CD4-positive, alpha-beta T cell treated with Interleukin-17A for 4 hours (primary cell): ENCODE results near the gene MYO1D.

ENCODE experiments used
- DNase-seq: peaks from one replicate; pipeline ENCODE4 v3.0.0-alpha.2; 2020; ENCODE audit warnings: mixed read lengths

MYO1D gene

DNA sequence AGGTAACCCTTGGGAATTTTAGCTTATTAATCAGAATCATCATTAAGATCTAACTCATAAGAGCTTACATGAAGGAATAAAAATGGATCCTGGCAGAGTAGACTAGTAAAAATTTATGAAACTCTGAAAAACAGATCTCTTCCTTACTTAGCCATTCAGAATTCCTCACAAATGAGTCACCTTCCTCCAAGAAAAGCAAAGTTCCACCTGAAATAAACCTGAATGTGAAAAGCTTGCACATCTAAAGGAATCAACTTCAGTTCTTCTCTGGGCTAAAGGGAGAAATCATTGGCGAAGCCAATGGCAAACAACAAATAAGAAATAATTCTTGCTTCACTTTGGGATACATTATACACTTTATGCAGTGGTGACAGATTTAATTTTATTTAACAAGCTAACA lies 22.7 kb downstream of the MYO1D start:
- DNase-seq: no peak

DNA sequence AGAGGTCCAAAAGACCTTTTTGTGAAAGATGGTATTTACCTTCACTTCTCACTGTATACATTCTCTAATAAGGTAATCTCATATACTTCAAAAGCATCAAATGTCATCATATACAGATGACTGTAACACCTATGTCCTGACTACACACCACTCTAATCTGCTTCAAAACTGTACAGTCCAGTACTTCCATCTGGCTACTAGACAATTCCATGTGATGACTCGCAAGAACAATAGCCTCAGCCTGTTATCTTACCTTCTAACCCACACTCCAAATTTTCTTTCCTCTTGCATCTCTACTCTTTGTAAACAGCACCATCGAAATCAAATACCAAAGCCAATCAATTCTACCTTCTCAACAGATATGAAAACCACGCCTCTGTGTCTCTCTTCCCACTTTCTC lies 24.1 kb downstream of the MYO1D start:
- no peak for DNase-seq

GRCh38 chr17:32849879-32850278 lies 27.0 kb downstream of the MYO1D start:
- no peak for DNase-seq

- DNase-seq: no peak
Measured at GRCh38 chr17:32847977-32848376, 28.9 kb downstream of the MYO1D start.

DNA sequence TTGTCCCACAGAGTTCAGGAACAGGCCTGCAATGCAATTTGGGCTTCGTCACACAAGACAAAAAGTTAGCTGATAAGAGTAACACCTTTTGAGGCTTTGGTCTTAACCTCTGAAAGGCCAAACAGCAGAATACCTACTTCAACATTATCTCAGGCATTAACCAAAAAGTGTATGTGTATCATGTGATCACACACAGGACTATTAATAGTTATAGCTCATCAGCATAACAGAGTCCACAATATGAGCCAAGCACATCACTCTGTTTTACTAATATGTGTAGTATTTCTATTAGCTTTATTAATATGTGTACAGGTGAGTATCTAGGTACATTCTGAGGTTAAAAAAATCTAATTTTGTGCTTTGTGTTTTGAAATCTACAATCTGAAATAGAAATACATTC lies 30.8 kb downstream of the MYO1D start:
- DNase-seq: no peak

GRCh38 chr17:32840241-32840640 lies 36.7 kb downstream of the MYO1D start:
- DNase-seq: no peak

DNA sequence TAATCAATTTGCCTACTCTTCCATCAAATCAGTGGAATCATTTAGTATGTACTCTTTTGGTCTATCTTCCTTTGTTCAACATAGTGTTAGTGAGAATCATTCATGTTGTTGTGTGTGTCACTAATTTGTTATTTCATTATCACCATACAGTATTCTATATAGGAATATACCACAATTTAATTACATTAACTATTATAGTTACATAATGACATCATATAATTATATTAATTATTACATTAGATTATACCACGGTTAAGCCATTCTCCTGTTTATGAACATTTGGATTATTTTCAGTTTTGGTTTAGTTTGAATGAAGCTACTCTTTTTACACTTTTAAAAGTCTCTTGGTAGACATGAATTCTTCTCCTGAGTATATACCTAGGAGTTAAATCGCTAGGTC lies 40.4 kb downstream of the MYO1D start:
- no peak for DNase-seq

GRCh38 chr17:32835291-32835761 lies 41.6 kb downstream of the MYO1D start:
- DNase-seq: no peak

DNA sequence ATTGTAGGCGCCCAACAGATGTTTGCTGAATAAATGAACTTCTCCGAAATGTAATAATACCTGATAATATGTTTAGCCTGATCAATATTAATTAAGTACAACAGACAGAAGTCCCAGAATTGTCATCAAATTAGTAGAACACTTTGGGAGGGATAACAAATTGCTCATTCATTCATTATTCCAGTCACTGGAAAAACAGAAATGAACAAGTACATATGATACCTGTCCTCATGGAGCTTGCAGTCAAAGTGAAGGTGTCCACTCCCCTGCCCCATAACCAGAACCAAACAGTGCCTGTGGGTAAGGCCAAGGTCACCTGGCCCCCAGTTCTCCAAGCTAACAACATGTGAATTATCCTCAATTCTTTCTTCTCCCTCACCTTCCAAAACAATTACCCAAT lies 42.8 kb downstream of the MYO1D start:
- DNase-seq: no peak

GRCh38 chr17:32833526-32833925 lies 43.4 kb downstream of the MYO1D start:
- DNase-seq: no peak

DNA sequence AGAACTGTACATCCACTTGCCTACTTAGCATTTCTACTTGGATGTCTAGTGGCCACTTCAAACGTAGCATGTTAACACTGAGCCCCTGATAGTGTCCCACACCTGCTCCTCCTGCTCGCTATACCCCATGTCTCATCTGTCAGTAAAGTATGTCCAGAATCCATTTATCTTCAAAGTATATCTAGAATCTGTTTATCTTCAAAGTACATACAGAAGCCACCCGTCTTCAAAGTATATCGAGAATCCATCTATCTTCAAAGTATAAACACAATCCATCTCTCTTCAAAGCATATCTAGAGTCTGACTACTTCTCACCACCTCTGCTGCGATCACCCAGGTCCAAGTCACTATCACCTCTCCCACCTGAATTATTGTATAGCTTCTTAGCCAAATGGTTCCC lies 43.8 kb downstream of the MYO1D start:
- DNase-seq: no peak

GRCh38 chr17:32831627-32832243 lies 45.2 kb downstream of the MYO1D start:
- no peak for DNase-seq

GRCh38 chr17:32831223-32831622 lies 45.7 kb downstream of the MYO1D start:
- no peak for DNase-seq

DNA sequence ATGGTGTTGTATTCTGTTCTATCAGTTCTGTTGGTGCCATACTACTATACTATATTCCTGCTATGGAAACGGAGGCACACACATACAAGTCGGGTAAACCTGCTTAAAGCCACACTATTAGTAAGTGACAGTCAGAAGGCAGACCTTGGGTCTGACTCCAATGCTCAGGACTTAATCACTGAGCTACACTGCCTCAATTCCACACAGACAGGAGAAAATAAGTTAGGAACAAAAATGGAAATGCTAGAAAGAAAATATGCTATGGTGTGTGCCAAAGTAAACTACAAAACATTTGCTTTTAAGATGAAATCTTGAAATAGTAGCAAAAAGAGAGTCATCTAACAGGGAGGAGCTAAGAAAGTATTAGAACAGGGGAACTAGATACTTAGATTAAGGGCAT lies 48.1 kb downstream of the MYO1D start:
- no peak for DNase-seq

- no peak for DNase-seq
Measured at GRCh38 chr17:32827227-32827626, 49.7 kb downstream of the MYO1D start.

- no peak for DNase-seq
Measured at GRCh38 chr17:32826076-32826475, 50.8 kb downstream of the MYO1D start.

DNA sequence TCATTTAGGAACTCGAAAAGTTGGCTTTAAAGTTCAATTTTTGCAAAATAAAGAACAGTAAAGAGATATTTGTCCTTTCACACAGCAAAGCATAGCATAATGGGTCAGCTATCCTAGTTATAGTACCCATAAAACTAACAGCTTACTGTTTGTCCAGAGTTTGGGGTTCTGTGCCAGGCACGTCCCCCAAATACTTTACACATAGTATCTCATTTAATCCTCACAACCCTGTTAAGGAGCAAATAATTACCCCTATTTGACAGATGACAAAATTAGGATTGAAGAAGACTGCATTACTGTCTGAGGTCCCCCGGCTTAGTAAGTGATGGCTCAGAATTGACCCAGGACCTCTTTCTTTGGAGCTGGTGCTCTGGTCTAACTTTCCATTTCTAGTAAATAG lies 52.6 kb downstream of the MYO1D start:
- DNase-seq: no peak

DNA sequence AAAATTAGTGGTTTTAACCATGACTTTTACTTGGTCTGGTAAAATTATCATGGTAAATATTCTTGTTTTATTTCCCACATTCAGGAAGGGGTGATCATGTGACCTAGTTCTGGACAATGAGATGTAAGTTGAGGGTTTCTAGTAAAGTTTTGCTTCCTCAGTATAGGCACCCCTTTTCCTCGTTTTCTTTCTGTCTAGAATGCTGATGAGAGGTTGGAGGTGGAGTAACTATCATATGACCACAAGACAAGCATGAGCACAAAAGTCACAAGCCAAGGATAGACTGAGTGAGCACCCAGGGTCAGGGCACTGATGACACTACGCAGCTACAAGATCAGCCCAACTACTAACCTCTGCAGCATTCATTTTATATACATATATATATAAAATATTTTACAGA lies 53.9 kb downstream of the MYO1D start:
- no peak for DNase-seq

- DNase-seq: peak; percentile 18
Measured at GRCh38 chr17:32821987-32822934, 54.7 kb downstream of the MYO1D start.

GRCh38 chr17:32820440-32820839 lies 56.5 kb downstream of the MYO1D start:
- DNase-seq: no peak

DNA sequence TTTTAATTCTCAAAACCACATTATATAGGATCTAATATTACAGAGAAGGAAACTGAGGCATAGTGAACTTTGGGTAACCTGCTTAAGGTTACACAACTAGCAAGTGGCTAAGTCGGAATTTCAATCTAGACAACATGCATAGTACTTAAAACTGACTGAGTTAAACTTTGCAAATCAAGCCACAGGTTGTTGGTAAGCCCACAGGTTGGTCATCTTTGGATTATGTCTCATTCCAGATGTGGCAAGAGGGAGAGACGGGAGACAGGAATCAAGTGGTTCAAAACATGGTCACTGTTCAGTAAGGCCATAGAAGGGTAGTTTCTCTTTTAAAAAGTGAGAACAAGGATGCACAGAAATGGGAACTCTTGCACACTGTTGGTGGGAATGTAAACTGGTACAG lies 57.1 kb downstream of the MYO1D start:
- DNase-seq: no peak

DNA sequence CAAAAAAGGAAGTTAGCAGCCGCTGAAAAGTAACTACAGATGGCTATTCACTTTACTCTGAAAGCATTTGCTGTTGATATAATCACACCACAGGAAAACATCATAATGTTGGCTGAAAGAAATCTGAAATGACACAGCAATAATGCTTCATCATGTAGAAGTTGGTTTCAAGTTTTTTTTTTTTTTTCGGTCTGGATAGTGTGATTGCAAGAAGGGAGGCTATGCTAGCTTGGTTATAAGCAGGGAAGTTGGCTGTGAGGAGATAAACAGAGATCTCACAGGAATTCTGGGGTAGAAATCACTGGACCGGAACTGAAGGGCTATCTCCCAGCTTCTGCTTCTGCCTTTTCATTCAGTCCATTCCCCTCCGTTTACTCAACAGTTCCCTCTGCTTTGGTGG lies 57.9 kb downstream of the MYO1D start:
- DNase-seq: no peak

DNA sequence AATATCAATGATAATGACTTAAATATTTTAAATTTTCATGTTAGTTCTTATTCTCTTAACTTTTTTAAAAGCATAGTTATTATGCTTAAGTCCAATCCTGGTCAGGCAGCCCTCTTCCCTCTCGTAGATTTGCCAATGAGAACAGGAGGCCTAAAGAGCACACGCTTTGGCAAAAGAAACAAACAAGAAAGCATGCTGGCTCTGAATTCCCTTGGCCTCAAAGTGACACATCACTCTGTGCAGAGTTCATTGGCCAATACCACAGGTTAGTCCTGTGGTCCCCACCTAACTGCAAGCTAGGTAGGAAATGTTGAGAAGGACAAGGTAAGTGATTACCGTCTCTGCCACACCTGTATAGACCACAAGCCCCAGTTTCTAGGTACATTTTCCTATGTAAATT lies 61.5 kb downstream of the MYO1D start:
- DNase-seq: no peak

DNA sequence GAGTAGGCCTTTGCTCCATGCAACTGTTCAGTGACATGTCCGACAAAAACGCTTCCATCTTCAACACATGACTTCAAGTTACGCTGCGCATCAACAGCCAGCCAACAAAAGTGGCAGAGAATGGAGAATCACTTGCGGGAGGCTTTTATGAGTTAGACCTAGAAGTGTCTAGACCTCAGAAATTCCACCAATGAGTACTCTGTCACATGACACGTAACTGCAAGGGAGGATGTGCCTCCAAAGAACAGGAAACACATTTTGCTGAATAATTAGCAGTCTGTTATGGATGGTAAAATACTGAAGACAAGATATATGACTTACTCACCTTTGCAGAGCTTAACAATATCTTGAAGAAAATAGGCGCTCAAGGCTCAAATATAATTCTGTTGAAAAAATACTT lies 62.1 kb downstream of the MYO1D start:
- no peak for DNase-seq
